Measurements from ENCODE around the gene UFL1. TPM values are rescaled to one million over a fixed set of nuclear protein-coding genes. Genes with fewer than 3 reads are reported as not detected.

The UFL1 gene
- total and polyA plus RNA-seq, 2 donors (not counting 3 experiments of a cell fraction or from before 2014, with no cell fraction given): 3.4 to 18.3 TPM

DNA sequence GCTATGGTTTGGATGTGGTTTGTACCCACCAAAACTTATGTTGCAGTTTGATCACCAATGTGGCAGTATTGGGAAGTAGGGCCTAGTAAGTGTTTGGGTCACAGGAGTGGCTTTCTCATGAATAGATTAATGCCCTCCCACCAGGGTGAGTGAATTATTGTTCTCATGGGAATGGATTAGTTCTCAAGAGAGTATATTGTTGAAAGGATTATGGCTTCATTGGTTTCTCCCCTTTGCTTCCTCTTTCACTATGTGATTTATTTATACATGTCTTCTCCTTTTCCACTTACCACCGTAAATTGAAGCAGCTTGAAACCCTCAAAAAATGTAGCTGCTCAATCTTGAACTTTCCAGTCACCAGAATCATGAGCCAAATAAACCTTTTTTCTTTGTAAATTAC, 10.8 kb downstream of the UFL1 start:
- no TSS peak for BruUV-seq (replicated peaks)
- Histone ChIP-seq H3K27me3 (ENCODE audit: control insufficient read depth in 2 of 2, insufficient read depth in 2 of 2, low read length in 2 of 2) (no peaks in the 10 kb centered on the region), H3K27ac (ENCODE audit: insufficient read depth, low read depth, low read length) (no peak overlapping the region), H3K4me1 (ENCODE audit: control insufficient read depth, extremely low read depth, insufficient read depth, low read length) (no peaks in the 10 kb centered on the region), H3K4me3 (replicated peaks in 1 of 3; ENCODE audit: insufficient read depth in 1 of 3, low read depth in 1 of 3, low read length in 3 of 3) (no peak overlapping the region), H3K4me2 (ENCODE audit: insufficient read depth, low read length) (no peak overlapping the region), H3K9ac (replicated peaks; ENCODE audit: extremely low read depth, insufficient read depth, low read length) (no peak overlapping the region), H2AFZ (ENCODE audit: low read depth, low read length) (no peak overlapping the region), H3K9me3 (replicated peaks; ENCODE audit: control insufficient read depth, insufficient read depth, low read length) (no peaks in the 10 kb centered on the region), H4K20me1 (replicated peaks; ENCODE audit: control insufficient read depth, extremely low read depth, insufficient read depth, low read length) (no peaks in the 10 kb centered on the region), H3K79me2 (ENCODE audit: control insufficient read depth, insufficient read depth, low read length) (no peaks in the 10 kb centered on the region), H3K9me1 (replicated peaks; ENCODE audit: control insufficient read depth, extremely low read depth, insufficient read depth, low read length) (no peaks in the 10 kb centered on the region), H3K36me3 (ENCODE audit: control insufficient read depth in 2 of 2, extremely low read depth in 1 of 2, insufficient read depth in 2 of 2, low read length in 2 of 2) (peaks cover 11 to 26% of the 10 kb centered on the region in 2 experiments)
- ChIA-PET POLR2A (no interaction called here), CTCF (no interaction called here)
- TF ChIP-seq, protein P1, sequence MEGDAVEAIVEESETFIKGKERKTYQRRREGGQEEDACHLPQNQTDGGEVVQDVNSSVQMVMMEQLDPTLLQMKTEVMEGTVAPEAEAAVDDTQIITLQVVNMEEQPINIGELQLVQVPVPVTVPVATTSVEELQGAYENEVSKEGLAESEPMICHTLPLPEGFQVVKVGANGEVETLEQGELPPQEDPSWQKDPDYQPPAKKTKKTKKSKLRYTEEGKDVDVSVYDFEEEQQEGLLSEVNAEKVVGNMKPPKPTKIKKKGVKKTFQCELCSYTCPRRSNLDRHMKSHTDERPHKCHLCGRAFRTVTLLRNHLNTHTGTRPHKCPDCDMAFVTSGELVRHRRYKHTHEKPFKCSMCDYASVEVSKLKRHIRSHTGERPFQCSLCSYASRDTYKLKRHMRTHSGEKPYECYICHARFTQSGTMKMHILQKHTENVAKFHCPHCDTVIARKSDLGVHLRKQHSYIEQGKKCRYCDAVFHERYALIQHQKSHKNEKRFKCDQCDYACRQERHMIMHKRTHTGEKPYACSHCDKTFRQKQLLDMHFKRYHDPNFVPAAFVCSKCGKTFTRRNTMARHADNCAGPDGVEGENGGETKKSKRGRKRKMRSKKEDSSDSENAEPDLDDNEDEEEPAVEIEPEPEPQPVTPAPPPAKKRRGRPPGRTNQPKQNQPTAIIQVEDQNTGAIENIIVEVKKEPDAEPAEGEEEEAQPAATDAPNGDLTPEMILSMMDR (IDR thresholded peaks at IDR 0.05; ENCODE audit: extremely low read depth in 1 of 2, insufficient read depth in 1 of 2, low read depth in 1 of 2, low read length in 2 of 2): no peak
- no peak for TF ChIP-seq POLR2AphosphoS5 (IDR thresholded peaks at IDR 0.05; ENCODE audit: insufficient read depth, low read depth, low read length)
- no peak for TF ChIP-seq POLR2A (IDR thresholded peaks at IDR 0.05; ENCODE audit: low read depth, low read length)
- TF ChIP-seq, protein P2, sequence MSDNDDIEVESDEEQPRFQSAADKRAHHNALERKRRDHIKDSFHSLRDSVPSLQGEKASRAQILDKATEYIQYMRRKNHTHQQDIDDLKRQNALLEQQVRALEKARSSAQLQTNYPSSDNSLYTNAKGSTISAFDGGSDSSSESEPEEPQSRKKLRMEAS (IDR thresholded peaks at IDR 0.05; ENCODE audit: insufficient read depth, insufficient read length): no peak
- TF ChIP-seq FOS (IDR thresholded peaks at IDR 0.05; ENCODE audit: borderline replicate concordance, insufficient read depth, low read length): no peak
- no peak for TF ChIP-seq GATA2 (IDR thresholded peaks at IDR 0.05; ENCODE audit: insufficient read depth, insufficient read length, low read depth, low read length)
- TF ChIP-seq EZH2 (IDR thresholded peaks at IDR 0.05; ENCODE audit: borderline replicate concordance, low read depth, low read length, severe bottlenecking): no peak
- TF ChIP-seq MYC (IDR thresholded peaks at IDR 0.05; ENCODE audit: low read depth, low read length): no peak
- TF ChIP-seq JUN (IDR thresholded peaks at IDR 0.05; ENCODE audit: borderline replicate concordance, insufficient read depth, insufficient read length, low read depth): no peak
- intact Hi-C loops (cut with micrococcal nuclease): no loop called here
- DNase-seq (ENCODE audit: low read depth, low spot score): no peak
- dilution Hi-C loops (cut with MboI; ENCODE audit: extremely low pct_ligation_motif_present, low sequenced_read_pairs): no loop called here
- no peak for FAIRE-seq

All from endothelial cell of umbilical vein (primary cell).